ENCODE results near the gene CREBBP.

The CREBBP gene

GRCh38 chr16:3879887-3880564, 487 bp downstream of the CREBBP start:
- DNase-seq (ENCODE audit: low spot score) = no peak

GRCh38 chr16:3879258-3879886, 1.1 kb downstream of the CREBBP start:
- no peak for DNase-seq (ENCODE audit: low spot score)

- no peak for DNase-seq (ENCODE audit: low spot score)
These were observed 1.9 kb downstream of the CREBBP start for GRCh38 chr16:3878610-3879009.

GRCh38 chr16:3876695-3877094, 3.8 kb downstream of the CREBBP start:
- no peak for DNase-seq (ENCODE audit: low spot score)

- DNase-seq (ENCODE audit: low spot score) = no peak
These were observed 4.4 kb downstream of the CREBBP start for GRCh38 chr16:3876160-3876559.

GRCh38 chr16:3874794-3875692, 5.5 kb downstream of the CREBBP start:
- no peak for DNase-seq (ENCODE audit: low spot score)

GRCh38 chr16:3874242-3874641, 6.3 kb downstream of the CREBBP start:
- DNase-seq (ENCODE audit: low spot score) = no peak

GRCh38 chr16:3873482-3874173, 6.9 kb downstream of the CREBBP start:
- DNase-seq (ENCODE audit: low spot score) = no peak

GRCh38 chr16:3872216-3872895, 8.2 kb downstream of the CREBBP start:
- DNase-seq (ENCODE audit: low spot score) = no peak

GRCh38 chr16:3868967-3869366, 11.5 kb downstream of the CREBBP start:
- DNase-seq (ENCODE audit: low spot score) = no peak

GRCh38 chr16:3868556-3868955, 12.0 kb downstream of the CREBBP start:
- no peak for DNase-seq (ENCODE audit: low spot score)

- DNase-seq (ENCODE audit: low spot score) = no peak
These were observed 13.6 kb downstream of the CREBBP start for GRCh38 chr16:3866703-3867431.

- no peak for DNase-seq (ENCODE audit: low spot score)
These were observed 15.3 kb downstream of the CREBBP start for GRCh38 chr16:3865241-3865640.

- DNase-seq (ENCODE audit: low spot score) = no peak
These were observed 16.0 kb downstream of the CREBBP start for GRCh38 chr16:3864562-3864961.

- DNase-seq (ENCODE audit: low spot score) = no peak
These were observed 16.9 kb downstream of the CREBBP start for GRCh38 chr16:3863587-3863986.

- DNase-seq (ENCODE audit: low spot score) = peak; percentile 43
These were observed 18.6 kb downstream of the CREBBP start for GRCh38 chr16:3861808-3862451.

- DNase-seq (ENCODE audit: low spot score) = no peak
These were observed 20.6 kb downstream of the CREBBP start for GRCh38 chr16:3859889-3860288.

GRCh38 chr16:3858801-3859200, 21.7 kb downstream of the CREBBP start:
- DNase-seq (ENCODE audit: low spot score) = no peak

- DNase-seq (ENCODE audit: low spot score) = no peak
These were observed 23.1 kb downstream of the CREBBP start for GRCh38 chr16:3857189-3858043.

Data from kidney capillary endothelial cell (primary cell).